HL-60 (cell line): ENCODE data around the gene CAMSAP1.

ENCODE experiments used
- CTCF ChIP-seq: IDR thresholded peaks from one replicate; pipeline ENCODE4 v1.5.1; 2011; ENCODE audit warnings: low read length, control low read depth, inconsistent platforms; ENCODE audit not compliant: insufficient read depth
- GABPA ChIP-seq: IDR thresholded peaks from 2 replicates; pipeline ENCODE4 v1.6.1; 2012; ENCODE audit warnings: low read depth
- POLR2AphosphoS5 ChIP-seq: IDR thresholded peaks from 2 replicates; pipeline ENCODE4 v1.6.1; 2012; ENCODE audit warnings: low read depth
- REST ChIP-seq: IDR thresholded peaks from 2 replicates; pipeline ENCODE4 v1.6.1; 2012; ENCODE audit warnings: low read depth; ENCODE audit not compliant: insufficient replicate concordance
- SPI1 ChIP-seq: IDR thresholded peaks from 2 replicates; pipeline ENCODE4 v1.6.1; 2012; ENCODE audit warnings: low read depth, mild to moderate bottlenecking, borderline replicate concordance

- no peak for TF ChIP-seq CTCF
- TF ChIP-seq GABPA: no peak
- no peak for TF ChIP-seq POLR2AphosphoS5
- TF ChIP-seq REST: no peak
- TF ChIP-seq SPI1: no peak
Observed at GRCh38 chr9:135928074-135928730, 20.9 kb upstream of the CAMSAP1 start.
